ENCODE data around the gene PRELID1.
"Not testable (repeated sequence)": the region's sequence is repeated elsewhere in the genome, so short reads cannot be mapped to it uniquely, and the experiment has no call there.

PRELID1 gene

GRCh38 chr5:177300236-177300880 is 3.2 kb upstream of the PRELID1 start:
- DNase-seq = peak; percentile 71

- DNase-seq = no peak
Measured at GRCh38 chr5:177300951-177301350, 2.6 kb upstream of the PRELID1 start.

- DNase-seq = no peak
Measured at GRCh38 chr5:177301503-177302165, 2.0 kb upstream of the PRELID1 start.

GRCh38 chr5:177302354-177303110 is 1.1 kb upstream of the PRELID1 start:
- DNase-seq = peak; percentile 19

- no peak for DNase-seq
Measured at GRCh38 chr5:177303925-177304391, 359 bp downstream of the PRELID1 start.

- no peak for DNase-seq
Measured at GRCh38 chr5:177304392-177305119, 957 bp downstream of the PRELID1 start.

- DNase-seq = not testable (repeated sequence)
Measured at GRCh38 chr5:177306103-177306640, 2.6 kb downstream of the PRELID1 start.

- DNase-seq = no peak
Measured at GRCh38 chr5:177306674-177307543, 3.3 kb downstream of the PRELID1 start.

GRCh38 chr5:177307544-177308363 is 4.2 kb downstream of the PRELID1 start:
- no peak for DNase-seq

- no peak for DNase-seq
Measured at GRCh38 chr5:177308740-177309139, 5.1 kb downstream of the PRELID1 start.

GRCh38 chr5:177309351-177310191 is 6.0 kb downstream of the PRELID1 start:
- peak; percentile 65 for DNase-seq

GRCh38 chr5:177310332-177310731 is 6.7 kb downstream of the PRELID1 start:
- DNase-seq = no peak

GRCh38 chr5:177310757-177311391 is 7.3 kb downstream of the PRELID1 start:
- peak; percentile 25 for DNase-seq

- no peak for DNase-seq
Measured at GRCh38 chr5:177311392-177311722, 7.8 kb downstream of the PRELID1 start.

- DNase-seq = peak; percentile 98
Measured at GRCh38 chr5:177311723-177312648, 8.4 kb downstream of the PRELID1 start, which contains the start of gene MXD3. Gene MXD3 (minus strand): TSS chr5:177311898. CDS start chr5:177311830, 68 bp downstream.

GRCh38 chr5:177312649-177313181 is 9.1 kb downstream of the PRELID1 start:
- peak; percentile 22 for DNase-seq

- DNase-seq = no peak
Measured at GRCh38 chr5:177313561-177314259, 10.1 kb downstream of the PRELID1 start.

Data from fibroblast of skin of right biceps (primary cell).